HCT116 (cell line): ENCODE data around the gene C10orf53.

Experiments
- CTCF ChIP-seq, 3 experiments: fragments of 200-600 bp in 1 of 3; sonication (generic) in 1 of 3; IDR thresholded peaks in 2 of 3; conservative IDR thresholded peaks in 1 of 3; 2 replicates each; pipeline ENCODE4 v1.5.1; 2012 to 2017; ENCODE audit warnings: low read depth in 2 of 3, low read length in 2 of 3, antibody characterized with exemption in 1 of 3, borderline replicate concordance in 1 of 3, control low read depth in 1 of 3, mild to moderate bottlenecking in 1 of 3, mixed read lengths in 1 of 3, mixed run types in 1 of 3, moderate library complexity in 1 of 3; ENCODE audit not compliant: insufficient read depth in 1 of 3
- ELF1 ChIP-seq: IDR thresholded peaks from 2 replicates; pipeline ENCODE4 v1.6.1; 2012; ENCODE audit warnings: low read depth, borderline replicate concordance
- EZH2 ChIP-seq: fragments of 200-600 bp; sonication (generic); IDR thresholded peaks from 2 replicates; pipeline ENCODE4 v1.6.1; 2017; ENCODE audit warnings: antibody characterized with exemption, mixed run types
- MAX ChIP-seq: IDR thresholded peaks from 2 replicates; pipeline ENCODE4 v1.6.1; 2012
- POLR2A ChIP-seq: IDR thresholded peaks from 2 replicates; pipeline ENCODE4 v1.7.0; 2011; ENCODE audit warnings: borderline replicate concordance; ENCODE audit not compliant: insufficient read depth, insufficient read length; ENCODE audit errors: extremely low read depth
- SIN3A ChIP-seq: IDR thresholded peaks from 2 replicates; pipeline ENCODE4 v1.6.1; 2012; ENCODE audit warnings: low read depth
- SP1 ChIP-seq: IDR thresholded peaks from 2 replicates; pipeline ENCODE4 v1.6.1; 2012; ENCODE audit warnings: low read depth
- SRF ChIP-seq: IDR thresholded peaks from 2 replicates; pipeline ENCODE4 v1.6.1; 2012; ENCODE audit warnings: low read depth
- YY1 ChIP-seq: IDR thresholded peaks from 2 replicates; pipeline ENCODE4 v1.6.1; 2011; ENCODE audit warnings: low read length, low read depth, moderate library complexity, mild to moderate bottlenecking; ENCODE audit not compliant: insufficient replicate concordance; ENCODE audit errors: extremely low read depth
- ZBTB33 ChIP-seq: IDR thresholded peaks from 2 replicates; pipeline ENCODE4 v1.6.1; 2011; ENCODE audit warnings: mild to moderate bottlenecking, low read length, moderate library complexity; ENCODE audit not compliant: insufficient replicate concordance; ENCODE audit errors: extremely low read depth
- ZNF274 ChIP-seq: fragments of 200-500 bp; sonication (Bioruptor generic); IDR thresholded peaks from 2 replicates; pipeline ENCODE4 v1.6.1; 2014; ENCODE audit warnings: mild to moderate bottlenecking, low read depth, low read length, inconsistent platforms

- TF ChIP-seq YY1 (no peak), SIN3A (no peak), CTCF (IDR thresholded peaks at IDR 0.05 in 2 of 3, conservative IDR thresholded peaks at IDR 0.05 in 1 of 3; ENCODE audit: borderline replicate concordance in 1 of 3, insufficient read depth in 1 of 3, low read depth in 2 of 3, low read length in 2 of 3) (no peak), SRF (no peak), SP1 (no peak), ZBTB33 (no peak), MAX (no peak), EZH2 (no peak), POLR2A (no peak), ZNF274 (no peak), ELF1 (no peak)
Observed at GRCh38 chr10:49653273-49653929, 26.1 kb upstream of the C10orf53 start.
